Endometrial microvascular endothelial cells (primary cell): ENCODE data around the gene CYBA. TPM values are rescaled to one million over a fixed set of nuclear protein-coding genes. Genes with fewer than 3 reads are reported as not detected.

Experiments used
- in situ Hi-C: cut with HindIII; loops from 2 replicates; pipeline ENCODE4 v1.10.0; 2017; ENCODE audit warnings: low sequenced_read_pairs, low pct_unique_long_range_greater_than_20kb; ENCODE audit errors: inconsistent ontology term
- total RNA-seq: library from RNA; depleted of rRNA; stranded (reverse); fragments of >200 nt; gene quantifications from one replicate; pipeline ENCODE4 v1.2.3, GENCODE V29; 2015; ENCODE audit errors: inconsistent ontology term

CYBA gene
- total RNA-seq, 1 donor from 2014 or later: 159 TPM

DNA sequence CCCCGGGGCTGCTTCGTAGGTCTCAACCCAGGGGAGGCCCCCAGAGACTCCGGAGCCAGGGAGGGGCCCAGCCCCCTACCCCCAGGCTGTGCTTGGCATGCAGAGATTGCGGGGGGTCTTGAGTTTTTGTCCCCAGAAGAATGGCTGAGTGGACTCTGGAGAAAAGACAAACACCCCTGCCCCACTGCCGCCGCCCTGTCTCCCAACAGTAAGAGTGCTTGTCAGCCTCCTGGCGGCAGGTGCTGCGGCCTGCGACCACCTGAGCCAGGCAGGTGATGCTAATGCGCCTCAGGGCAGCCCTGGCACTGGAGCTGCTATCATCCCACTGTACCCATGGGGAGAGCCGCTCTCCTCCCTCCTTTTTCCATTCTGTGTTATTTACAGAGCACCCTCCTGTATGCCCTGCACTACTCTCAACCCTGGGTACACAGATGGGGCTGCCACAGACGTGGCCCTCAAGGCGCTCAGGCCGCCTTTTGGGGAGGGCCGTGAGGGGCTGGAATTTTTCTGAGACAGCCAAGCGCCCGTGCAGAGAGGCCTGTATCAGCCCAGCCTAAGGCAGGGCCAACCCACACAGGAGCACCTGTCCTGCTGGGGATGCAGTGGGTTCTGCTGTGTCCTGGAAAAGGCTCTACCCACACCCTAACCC, 15.1 kb downstream of the CYBA start:
- in situ Hi-C loops: no loop called here

DNA sequence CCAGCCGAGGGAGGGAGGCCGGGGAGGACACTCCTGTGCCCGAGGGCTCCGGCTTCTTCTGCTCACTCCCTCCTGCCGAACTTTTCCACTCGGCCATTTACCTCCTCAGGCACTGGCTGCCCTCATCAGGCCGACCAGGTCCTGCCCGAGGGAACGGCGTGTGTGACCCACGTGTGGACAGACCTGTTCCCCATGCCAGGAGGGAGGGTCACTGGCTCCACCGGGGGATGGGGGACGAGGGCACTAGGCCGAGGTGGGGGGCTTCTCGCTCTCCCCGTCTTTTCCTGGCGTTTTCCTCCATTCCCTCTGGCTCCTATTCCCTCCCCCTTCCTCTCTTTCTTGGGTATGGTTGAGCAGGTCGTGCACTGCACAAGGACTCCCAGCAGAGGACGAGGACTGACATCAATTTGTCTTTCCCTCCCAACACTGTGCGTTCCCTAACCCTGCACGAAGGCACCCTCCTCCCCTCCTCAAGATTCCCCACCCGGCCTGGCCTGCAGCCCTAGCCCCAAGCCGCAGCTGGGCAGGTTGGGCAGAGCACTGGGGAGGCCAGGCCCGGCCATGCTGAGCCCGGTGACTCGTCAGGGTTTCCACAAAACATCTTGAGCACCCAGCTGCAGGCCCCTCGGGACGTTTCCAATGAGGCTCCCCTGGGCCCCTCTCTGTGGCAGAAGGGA, 15.7 kb downstream of the CYBA start:
- in situ Hi-C loops: no loop called here

DNA sequence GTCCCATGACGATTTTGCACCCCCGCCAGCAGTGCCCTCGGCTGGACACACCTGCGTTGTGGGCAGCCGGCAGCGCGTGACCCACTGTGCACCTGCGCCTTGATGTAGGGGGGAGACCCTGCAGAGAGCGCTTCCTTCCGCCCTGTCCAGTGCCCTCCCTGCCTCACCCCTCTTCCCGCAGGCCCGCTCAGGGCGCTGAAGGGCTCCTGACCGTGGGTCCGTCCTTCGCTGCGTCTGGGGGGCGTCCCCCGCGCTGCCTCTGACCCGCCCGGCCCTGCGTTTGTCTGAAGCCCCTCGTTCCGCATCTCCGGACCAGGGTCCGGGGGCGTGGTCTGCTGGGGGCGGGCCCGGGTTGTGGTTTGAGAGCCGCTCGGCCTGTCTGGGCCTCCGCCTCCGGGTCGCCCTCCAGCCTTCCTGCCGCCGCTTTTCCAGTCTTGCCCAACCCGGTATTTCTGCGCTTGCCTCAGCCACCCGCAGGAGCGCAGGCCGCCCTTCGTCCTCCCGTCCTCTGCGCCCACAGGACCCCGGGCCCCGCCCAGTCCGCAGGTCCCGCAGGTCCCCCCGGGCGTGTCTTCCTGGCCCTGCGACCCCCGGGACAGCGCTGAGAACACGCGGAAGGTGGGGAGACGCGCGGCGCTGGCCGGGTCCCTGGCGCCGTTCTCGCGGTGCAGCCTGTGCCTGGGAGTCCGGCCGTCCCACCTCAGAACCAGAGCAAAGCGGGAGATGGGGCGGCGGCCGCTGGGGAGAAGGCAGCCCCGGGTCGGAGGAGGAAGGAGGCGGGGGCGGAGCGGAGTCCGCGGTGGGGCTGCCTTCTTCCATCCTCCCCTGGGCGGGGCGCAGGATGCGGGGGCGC, 16.5 kb downstream of the CYBA start:
- in situ Hi-C loops: no loop called here

- in situ Hi-C loops: no loop called here
Observed at GRCh38 chr16:88633684-88634140, 17.1 kb downstream of the CYBA start.

- in situ Hi-C loops: no loop called here
Observed at GRCh38 chr16:88632587-88632930, 18.3 kb downstream of the CYBA start.

DNA sequence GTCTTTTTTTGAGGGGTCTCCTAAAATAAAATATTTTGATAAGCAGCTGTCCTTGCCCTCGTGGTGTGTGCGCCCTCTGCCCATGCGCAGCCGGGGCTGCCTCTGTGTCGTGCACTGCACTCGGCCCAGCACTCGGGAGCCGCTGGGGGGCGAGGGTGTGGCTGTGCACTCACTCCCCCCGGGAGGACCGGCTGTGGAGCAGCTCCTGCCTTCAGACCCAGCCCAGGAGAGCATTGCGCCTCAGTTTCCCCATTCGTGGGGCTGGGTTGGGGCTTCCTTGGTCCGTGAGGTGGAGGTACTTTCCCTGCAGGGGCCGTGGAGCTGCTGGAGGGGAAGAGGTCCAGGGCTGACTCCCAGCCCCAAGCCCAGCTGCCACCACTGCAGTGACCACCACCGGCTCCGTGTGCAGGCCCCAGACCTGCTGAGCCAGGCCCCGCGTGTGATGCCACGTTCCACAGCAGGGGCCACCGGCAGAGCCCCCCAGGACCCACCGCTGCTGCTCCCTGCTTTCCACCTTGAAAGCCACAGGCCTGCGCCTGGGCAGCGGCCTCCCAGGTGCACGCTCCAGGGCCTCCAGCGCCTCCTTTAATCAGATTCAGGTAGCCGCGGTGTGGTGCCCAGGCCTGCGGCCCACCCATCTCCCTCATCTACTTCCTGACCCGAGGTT, 18.8 kb downstream of the CYBA start:
- in situ Hi-C loops: no loop called here

GRCh38 chr16:88631384-88631783, 19.5 kb downstream of the CYBA start:
- in situ Hi-C loops: no loop called here

- in situ Hi-C loops: no loop called here
Observed at GRCh38 chr16:88630941-88631340, 19.9 kb downstream of the CYBA start.

DNA sequence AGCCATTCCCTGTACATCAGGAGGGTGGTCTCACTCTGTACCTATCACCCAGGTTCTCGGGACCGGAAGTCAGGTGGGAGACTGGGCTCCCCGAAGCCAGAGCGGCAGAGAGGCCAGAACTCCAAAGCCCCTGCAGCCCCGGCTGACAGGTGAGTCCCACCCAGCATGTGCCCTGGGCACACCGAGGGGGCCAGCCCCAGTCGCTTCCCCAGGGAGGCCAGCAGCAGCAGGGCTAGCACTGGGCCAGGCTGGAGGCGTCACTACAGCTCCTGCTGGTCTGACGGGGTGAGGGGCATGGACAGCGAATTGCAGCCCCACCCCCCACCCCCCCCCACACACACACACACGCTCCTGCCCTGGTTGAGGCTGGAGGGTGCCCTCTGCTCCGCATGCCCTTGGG, 20.4 kb downstream of the CYBA start:
- in situ Hi-C loops: no loop called here

GRCh38 chr16:88629835-88630234, 21.0 kb downstream of the CYBA start:
- in situ Hi-C loops: no loop called here

DNA sequence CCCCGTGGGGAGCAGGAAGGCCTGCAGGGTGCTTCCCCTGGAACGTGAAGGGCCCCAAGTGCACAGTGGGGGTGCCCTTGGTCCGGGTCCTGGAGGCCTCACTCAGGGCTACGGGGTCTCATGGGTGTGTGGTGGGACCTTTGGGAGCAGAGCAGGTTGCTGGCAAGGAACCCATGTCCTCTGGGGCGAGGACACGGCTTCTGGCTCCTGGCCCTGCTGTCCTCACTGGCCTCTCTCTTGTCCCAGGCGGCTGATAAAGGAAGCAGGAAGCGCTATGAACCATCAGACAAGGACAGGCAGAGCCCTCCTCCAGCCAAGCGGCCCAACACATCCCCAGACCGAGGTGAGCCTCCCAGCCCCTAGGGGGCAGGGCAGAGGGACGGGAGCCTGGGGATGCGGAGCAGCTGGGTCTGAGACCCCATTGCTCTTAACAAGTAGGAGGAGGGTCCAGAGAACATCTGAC, 22.3 kb downstream of the CYBA start:
- in situ Hi-C loops: no loop called here

DNA sequence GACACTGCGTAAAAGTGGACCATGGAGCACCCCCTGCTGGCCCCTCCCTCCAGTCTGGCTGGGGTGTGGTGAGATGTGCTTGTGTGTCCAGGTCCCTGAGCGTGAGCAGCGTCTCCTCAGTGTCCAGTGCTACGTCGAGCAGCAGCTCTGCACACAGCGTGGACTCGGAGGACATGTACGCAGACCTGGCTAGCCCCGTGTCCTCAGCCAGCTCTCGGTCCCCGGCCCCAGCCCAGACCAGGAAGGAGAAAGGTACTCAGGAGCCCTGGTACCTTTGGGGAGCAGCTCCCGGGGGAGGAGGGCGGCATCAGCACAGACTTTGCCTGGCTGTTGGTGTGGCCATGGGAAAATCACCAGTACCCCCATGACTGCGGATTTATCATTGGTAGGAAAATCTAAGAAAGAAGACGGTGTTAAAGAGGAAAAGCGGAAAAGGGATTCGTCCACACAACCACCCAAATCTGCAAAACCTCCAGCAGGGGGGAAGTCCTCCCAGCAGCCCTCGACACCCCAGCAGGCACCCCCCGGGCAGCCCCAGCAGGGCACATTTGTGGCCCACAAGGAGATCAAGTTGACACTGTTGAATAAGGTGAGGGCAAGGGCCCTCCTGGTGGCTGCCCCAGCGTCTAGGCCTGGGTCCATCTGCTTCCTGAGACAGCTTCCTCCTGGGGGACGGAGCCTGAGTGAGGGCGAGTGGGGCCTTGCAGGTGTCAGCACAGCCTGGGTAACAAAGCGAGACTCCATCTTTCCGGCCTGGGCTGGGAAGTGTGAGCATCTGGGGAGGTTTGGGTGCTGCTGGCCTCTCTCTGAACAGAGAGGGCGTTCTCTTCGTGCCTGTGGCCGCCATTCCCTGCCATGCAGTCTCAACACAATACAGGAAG, 23.1 kb downstream of the CYBA start:
- in situ Hi-C loops: no loop called here

- in situ Hi-C loops: no loop called here
Observed at GRCh38 chr16:88626646-88627045, 24.2 kb downstream of the CYBA start.

- in situ Hi-C loops: no loop called here
Observed at GRCh38 chr16:88624977-88625576, 25.8 kb downstream of the CYBA start.

DNA sequence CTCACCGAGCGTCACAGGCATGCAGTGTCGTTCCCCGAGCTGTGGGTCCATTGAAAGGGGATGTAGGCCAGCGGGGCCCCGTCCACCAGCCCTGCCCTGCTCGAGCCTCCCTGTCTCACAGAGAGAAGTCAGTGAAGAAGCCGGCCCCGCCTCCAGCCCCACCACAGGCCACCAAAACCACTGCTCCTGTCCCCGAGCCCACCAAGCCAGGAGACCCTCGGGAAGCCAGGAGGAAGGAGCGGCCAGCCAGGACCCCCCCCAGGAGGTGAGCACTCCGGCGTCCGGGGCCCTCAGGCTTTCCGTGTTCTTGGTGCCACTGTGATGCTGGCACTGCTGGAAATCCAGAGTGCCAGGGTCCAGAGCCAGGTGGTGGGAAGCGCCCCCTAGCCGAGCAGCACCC, 26.4 kb downstream of the CYBA start:
- in situ Hi-C loops: no loop called here

- in situ Hi-C loops: no loop called here
Observed at GRCh38 chr16:88623858-88624257, 27.0 kb downstream of the CYBA start.

DNA sequence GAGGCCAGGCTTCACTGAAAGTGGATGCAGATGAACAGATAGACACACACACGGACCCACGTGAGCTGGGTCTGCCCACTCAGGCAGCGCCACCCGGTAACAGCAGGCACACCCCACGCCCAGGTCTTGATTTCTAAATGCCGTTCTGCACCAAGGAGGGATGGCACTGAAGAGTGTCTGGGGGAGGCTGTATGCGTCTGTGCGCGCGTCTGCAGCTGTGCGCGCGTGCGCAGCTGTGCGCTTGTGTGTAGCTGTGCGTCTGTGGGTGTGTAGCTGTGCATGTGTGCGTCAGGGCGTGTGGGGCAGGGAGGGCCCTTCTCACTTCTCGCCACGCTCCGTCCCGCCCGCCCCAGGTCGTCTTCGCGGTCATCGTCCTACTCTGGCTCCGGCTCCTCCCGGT, 28.0 kb downstream of the CYBA start:
- in situ Hi-C loops: no loop called here

GRCh38 chr16:88622125-88622524, 28.7 kb downstream of the CYBA start:
- in situ Hi-C loops: no loop called here
